ENCODE results near the gene BMF. TPM values are rescaled to one million over a fixed set of nuclear protein-coding genes. Genes with fewer than 3 reads are reported as not detected.

The BMF gene
- total and polyA plus RNA-seq, 2 donors (not counting 3 experiments of a cell fraction or from before 2014, with no cell fraction given) = 8.6 to 9.8 TPM

- no peak overlapping the region for H3K27ac ChIP-seq (ENCODE audit: insufficient read depth, low read depth, low read length)
- H3K9me1 ChIP-seq (replicated peaks; ENCODE audit: control insufficient read depth, extremely low read depth, insufficient read depth, low read length) = no peaks in the 10 kb centered on the region
- DNase-seq (ENCODE audit: low read depth, low spot score) (no peak), FAIRE-seq (no peak)
- no peaks in the 10 kb centered on the region for H3K79me2 ChIP-seq (ENCODE audit: control insufficient read depth, insufficient read depth, low read length)
- ChIA-PET CTCF (interaction anchor here (1.0 kb wide), 1 partner anchor 10 kb away, joined by 3 read pairs; no protein-coding TSS in a partner anchor), POLR2A (no interaction called here)
- TF ChIP-seq MYC (IDR thresholded peaks at IDR 0.05; ENCODE audit: low read depth, low read length) = no peak
- no peak for TF ChIP-seq EZH2 (IDR thresholded peaks at IDR 0.05; ENCODE audit: borderline replicate concordance, low read depth, low read length, severe bottlenecking)
- TF ChIP-seq, protein P1, sequence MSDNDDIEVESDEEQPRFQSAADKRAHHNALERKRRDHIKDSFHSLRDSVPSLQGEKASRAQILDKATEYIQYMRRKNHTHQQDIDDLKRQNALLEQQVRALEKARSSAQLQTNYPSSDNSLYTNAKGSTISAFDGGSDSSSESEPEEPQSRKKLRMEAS (IDR thresholded peaks at IDR 0.05; ENCODE audit: insufficient read depth, insufficient read length) = no peak
- no peak for TF ChIP-seq GATA2 (IDR thresholded peaks at IDR 0.05; ENCODE audit: insufficient read depth, insufficient read length, low read depth, low read length)
- TF ChIP-seq FOS (IDR thresholded peaks at IDR 0.05; ENCODE audit: borderline replicate concordance, insufficient read depth, low read length) = no peak
- TF ChIP-seq, protein P2, sequence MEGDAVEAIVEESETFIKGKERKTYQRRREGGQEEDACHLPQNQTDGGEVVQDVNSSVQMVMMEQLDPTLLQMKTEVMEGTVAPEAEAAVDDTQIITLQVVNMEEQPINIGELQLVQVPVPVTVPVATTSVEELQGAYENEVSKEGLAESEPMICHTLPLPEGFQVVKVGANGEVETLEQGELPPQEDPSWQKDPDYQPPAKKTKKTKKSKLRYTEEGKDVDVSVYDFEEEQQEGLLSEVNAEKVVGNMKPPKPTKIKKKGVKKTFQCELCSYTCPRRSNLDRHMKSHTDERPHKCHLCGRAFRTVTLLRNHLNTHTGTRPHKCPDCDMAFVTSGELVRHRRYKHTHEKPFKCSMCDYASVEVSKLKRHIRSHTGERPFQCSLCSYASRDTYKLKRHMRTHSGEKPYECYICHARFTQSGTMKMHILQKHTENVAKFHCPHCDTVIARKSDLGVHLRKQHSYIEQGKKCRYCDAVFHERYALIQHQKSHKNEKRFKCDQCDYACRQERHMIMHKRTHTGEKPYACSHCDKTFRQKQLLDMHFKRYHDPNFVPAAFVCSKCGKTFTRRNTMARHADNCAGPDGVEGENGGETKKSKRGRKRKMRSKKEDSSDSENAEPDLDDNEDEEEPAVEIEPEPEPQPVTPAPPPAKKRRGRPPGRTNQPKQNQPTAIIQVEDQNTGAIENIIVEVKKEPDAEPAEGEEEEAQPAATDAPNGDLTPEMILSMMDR (IDR thresholded peaks at IDR 0.05; ENCODE audit: extremely low read depth in 1 of 2, insufficient read depth in 1 of 2, low read depth in 1 of 2, low read length in 2 of 2) = no peak
- no peak for TF ChIP-seq POLR2A (IDR thresholded peaks at IDR 0.05; ENCODE audit: low read depth, low read length)
- TF ChIP-seq JUN (IDR thresholded peaks at IDR 0.05; ENCODE audit: borderline replicate concordance, insufficient read depth, insufficient read length, low read depth) = no peak
- no peak for TF ChIP-seq POLR2AphosphoS5 (IDR thresholded peaks at IDR 0.05; ENCODE audit: insufficient read depth, low read depth, low read length)
- H3K4me2 ChIP-seq (ENCODE audit: insufficient read depth, low read length) = no peak overlapping the region
- no peak overlapping the region for H2AFZ ChIP-seq (ENCODE audit: low read depth, low read length)
- H3K9ac ChIP-seq (replicated peaks; ENCODE audit: extremely low read depth, insufficient read depth, low read length) = no peak overlapping the region
- dilution Hi-C loops (cut with MboI; ENCODE audit: extremely low pct_ligation_motif_present, low sequenced_read_pairs) = no loop called here
- no peaks in the 10 kb centered on the region for H3K9me3 ChIP-seq (replicated peaks; ENCODE audit: control insufficient read depth, insufficient read depth, low read length)
- intact Hi-C loops (cut with micrococcal nuclease) = loop anchor here (1.0 to 10.0 kb wide), 2 partner anchors 13 to 174 kb away; no protein-coding TSS in a partner anchor
- no peak overlapping the region for H3K4me3 ChIP-seq (replicated peaks in 1 of 3; ENCODE audit: insufficient read depth in 1 of 3, low read depth in 1 of 3, low read length in 3 of 3)
- no TSS peak for BruUV-seq (replicated peaks)
- no peaks in the 10 kb centered on the region for H4K20me1 ChIP-seq (replicated peaks; ENCODE audit: control insufficient read depth, extremely low read depth, insufficient read depth, low read length)
- peaks cover 0 to 3% of the 10 kb centered on the region in 2 experiments for H3K36me3 ChIP-seq (ENCODE audit: control insufficient read depth in 2 of 2, extremely low read depth in 1 of 2, insufficient read depth in 2 of 2, low read length in 2 of 2)
- peaks cover 39% of the 10 kb centered on the region for H3K4me1 ChIP-seq (ENCODE audit: control insufficient read depth, extremely low read depth, insufficient read depth, low read length)
- no peaks in the 10 kb centered on the region for H3K27me3 ChIP-seq (ENCODE audit: control insufficient read depth in 2 of 2, insufficient read depth in 2 of 2, low read length in 2 of 2)
Measured at GRCh38 chr15:40100947-40101905, 7.5 kb downstream of the BMF start.

Measured in endothelial cell of umbilical vein (primary cell).